HepG2 (cell line): Measurements from ENCODE around the gene SF3A2. TPM values are rescaled to one million over a fixed set of nuclear protein-coding genes. Genes with fewer than 3 reads are reported as not detected.

Experiments used
- FOSL2 ChIP-seq: sonication (generic); formaldehyde crosslinking; IDR thresholded peaks from 2 replicates; pipeline ENCODE4 v1.4.0; 2020; ENCODE audit warnings: missing genetic modification reagents
- FOXK1 ChIP-seq: sonication (generic); formaldehyde crosslinking; IDR thresholded peaks from 2 replicates; pipeline ENCODE4 v1.4.0; 2020; ENCODE audit warnings: low read depth, missing genetic modification reagents, borderline replicate concordance
- GATAD2A ChIP-seq: IDR thresholded peaks from 2 replicates; pipeline ENCODE4 v1.6.1; 2016
- MATR3 ChIP-seq: sonication (generic); formaldehyde crosslinking; IDR thresholded peaks from 2 replicates; pipeline ENCODE4 v1.4.0; 2020; ENCODE audit warnings: missing genetic modification reagents
- RAD51 ChIP-seq: fragments of 450-650 bp; IDR thresholded peaks from 2 replicates; pipeline ENCODE4 v1.6.1; 2016; ENCODE audit warnings: borderline replicate concordance
- RELA ChIP-seq: sonication (generic); formaldehyde crosslinking; IDR thresholded peaks from 2 replicates; pipeline ENCODE4 v1.4.0; 2020; ENCODE audit warnings: missing genetic modification reagents
- RFX1 ChIP-seq: fragments of 450-650 bp; IDR thresholded peaks from 2 replicates; pipeline ENCODE4 v1.6.1; 2017
- SRSF1 ChIP-seq: fragments of 200-400 bp; formaldehyde crosslinking; optimal IDR thresholded peaks from 2 replicates; pipeline ENCODE3; 2017; ENCODE audit warnings: mild to moderate bottlenecking, low read depth, low read length, moderate library complexity
- ZNF121 ChIP-seq: sonication (generic); formaldehyde crosslinking; IDR thresholded peaks from 2 replicates; pipeline ENCODE4 v1.5.0; 2020; ENCODE audit warnings: mild to moderate bottlenecking, missing genetic modification reagents
- ZNF350 ChIP-seq: sonication (generic); formaldehyde crosslinking; IDR thresholded peaks from 2 replicates; pipeline ENCODE4 v1.4.0; 2020; ENCODE audit warnings: mild to moderate bottlenecking, low read depth, missing genetic modification reagents, borderline replicate concordance
- ZSCAN9 ChIP-seq: IDR thresholded peaks from 2 replicates; pipeline ENCODE4 v1.6.1; 2016; ENCODE audit warnings: borderline replicate concordance
- polyA plus RNA-seq, 8 experiments: library from polyadenylated mRNA; depleted of rRNA in 3 of 8; stranded (reverse) in 7 of 8; unstranded in 1 of 8; fragments of >200 nt; fragmentation: Illumina TruSeq in 4 of 8; extraction: Trizol in 4 of 8; gene quantifications; 2 replicates each; pipeline versions ENCODE4 v1.2.1 to v1.2.3, GENCODE V29; 2011 to 2016; ENCODE audit warnings: low read depth in 4 of 8, missing spikeins in 1 of 8, mixed read lengths in 1 of 8; ENCODE audit not compliant: insufficient read depth in 1 of 8
- total RNA-seq, 5 experiments: library from RNA; depleted of rRNA; stranded (reverse); fragments of >200 nt; fragmentation: Illumina TruSeq; extraction: Trizol; gene quantifications; 2 replicates each; pipeline ENCODE4 v1.2.3, GENCODE V29; 2016; ENCODE audit warnings: low read depth in 1 of 5
- TF ChIP-seq, protein P1 (sequence below): sonication (generic); formaldehyde crosslinking; IDR thresholded peaks from 2 replicates; pipeline ENCODE4 v1.4.0; 2020; ENCODE audit warnings: mild to moderate bottlenecking, missing genetic modification reagents
- TF ChIP-seq, protein P2 (sequence below): sonication (generic); formaldehyde crosslinking; IDR thresholded peaks from 2 replicates; pipeline ENCODE4 v1.4.0; 2020; ENCODE audit warnings: missing genetic modification reagents, borderline replicate concordance
- TF ChIP-seq, protein P3 (sequence below): sonication (generic); formaldehyde crosslinking; IDR thresholded peaks from 2 replicates; pipeline ENCODE4 v1.8.0; 2022; ENCODE audit warnings: missing genetic modification reagents, low read depth, mild to moderate bottlenecking, borderline replicate concordance
- TF ChIP-seq, protein P4 (sequence below), 2 experiments: fragments of 450-650 bp in 1 of 2; sonication (generic) in 1 of 2; formaldehyde crosslinking; IDR thresholded peaks; 2 replicates each; pipeline versions ENCODE4 v1.5.0 to v1.8.0; 2020 to 2022; ENCODE audit warnings: mild to moderate bottlenecking in 1 of 2, missing genetic modification reagents in 1 of 2
- TF ChIP-seq, protein P5 (sequence below): sonication (generic); formaldehyde crosslinking; IDR thresholded peaks from 2 replicates; pipeline ENCODE4 v1.4.0; 2020; ENCODE audit warnings: missing genetic modification reagents
- TF ChIP-seq, protein P6 (sequence below): sonication (generic); formaldehyde crosslinking; IDR thresholded peaks from 2 replicates; pipeline ENCODE4 v1.9.0; 2021; ENCODE audit warnings: missing genetic modification reagents, borderline replicate concordance

The SF3A2 gene
- total and polyA plus RNA-seq, 2 of the 13 experiments (the other 11 are each of a cell fraction or from before 2014, with no cell fraction given): 8.6 to 8.8 TPM

DNA sequence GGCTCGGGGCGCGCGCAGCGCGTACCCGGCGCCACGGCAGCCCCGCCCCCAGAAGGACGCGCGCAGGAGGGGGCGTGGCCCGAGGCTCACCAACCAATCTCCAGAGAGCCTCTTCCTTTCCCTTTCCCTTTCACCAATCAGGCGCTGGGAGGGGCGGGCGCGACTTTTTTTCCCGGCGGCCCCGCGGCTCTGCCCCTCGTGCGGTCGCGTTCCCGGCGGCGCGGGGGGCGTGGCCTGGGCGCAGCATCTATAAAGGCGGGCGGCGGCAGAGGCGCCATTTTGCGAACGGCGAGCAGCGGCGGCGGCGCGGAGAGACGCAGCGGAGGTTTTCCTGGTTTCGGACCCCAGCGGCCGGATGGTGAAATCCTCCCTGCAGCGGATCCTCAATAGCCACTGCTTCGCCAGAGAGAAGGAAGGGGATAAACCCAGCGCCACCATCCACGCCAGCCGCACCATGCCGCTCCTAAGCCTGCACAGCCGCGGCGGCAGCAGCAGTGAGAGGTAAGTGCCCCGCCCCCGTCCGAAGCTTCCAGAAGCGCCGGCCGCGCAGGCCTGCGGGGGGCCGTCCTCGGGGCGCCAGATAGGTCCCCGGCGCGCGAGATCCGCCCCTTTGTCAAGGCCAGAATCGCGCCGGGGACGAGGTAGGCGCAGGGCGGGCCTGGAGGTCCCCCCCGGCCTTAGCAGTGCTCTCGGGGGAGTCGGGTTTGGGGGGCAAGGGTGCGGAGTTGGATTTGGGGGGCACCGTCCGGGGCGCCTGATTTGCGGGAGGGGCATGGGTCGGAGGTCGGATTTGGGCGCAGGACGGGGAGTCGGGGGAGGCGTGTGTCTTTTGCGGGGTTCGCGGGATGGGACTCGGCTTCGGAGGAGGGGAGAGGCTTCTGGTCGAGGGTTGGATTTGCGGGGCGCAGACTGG lies 32.9 kb downstream of the SF3A2 start (continued):
- TF ChIP-seq, protein P1, sequence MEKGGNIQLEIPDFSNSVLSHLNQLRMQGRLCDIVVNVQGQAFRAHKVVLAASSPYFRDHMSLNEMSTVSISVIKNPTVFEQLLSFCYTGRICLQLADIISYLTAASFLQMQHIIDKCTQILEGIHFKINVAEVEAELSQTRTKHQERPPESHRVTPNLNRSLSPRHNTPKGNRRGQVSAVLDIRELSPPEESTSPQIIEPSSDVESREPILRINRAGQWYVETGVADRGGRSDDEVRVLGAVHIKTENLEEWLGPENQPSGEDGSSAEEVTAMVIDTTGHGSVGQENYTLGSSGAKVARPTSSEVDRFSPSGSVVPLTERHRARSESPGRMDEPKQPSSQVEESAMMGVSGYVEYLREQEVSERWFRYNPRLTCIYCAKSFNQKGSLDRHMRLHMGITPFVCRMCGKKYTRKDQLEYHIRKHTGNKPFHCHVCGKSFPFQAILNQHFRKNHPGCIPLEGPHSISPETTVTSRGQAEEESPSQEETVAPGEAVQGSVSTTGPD (CRISPR knock-in tag): no peak
- TF ChIP-seq, protein P2, sequence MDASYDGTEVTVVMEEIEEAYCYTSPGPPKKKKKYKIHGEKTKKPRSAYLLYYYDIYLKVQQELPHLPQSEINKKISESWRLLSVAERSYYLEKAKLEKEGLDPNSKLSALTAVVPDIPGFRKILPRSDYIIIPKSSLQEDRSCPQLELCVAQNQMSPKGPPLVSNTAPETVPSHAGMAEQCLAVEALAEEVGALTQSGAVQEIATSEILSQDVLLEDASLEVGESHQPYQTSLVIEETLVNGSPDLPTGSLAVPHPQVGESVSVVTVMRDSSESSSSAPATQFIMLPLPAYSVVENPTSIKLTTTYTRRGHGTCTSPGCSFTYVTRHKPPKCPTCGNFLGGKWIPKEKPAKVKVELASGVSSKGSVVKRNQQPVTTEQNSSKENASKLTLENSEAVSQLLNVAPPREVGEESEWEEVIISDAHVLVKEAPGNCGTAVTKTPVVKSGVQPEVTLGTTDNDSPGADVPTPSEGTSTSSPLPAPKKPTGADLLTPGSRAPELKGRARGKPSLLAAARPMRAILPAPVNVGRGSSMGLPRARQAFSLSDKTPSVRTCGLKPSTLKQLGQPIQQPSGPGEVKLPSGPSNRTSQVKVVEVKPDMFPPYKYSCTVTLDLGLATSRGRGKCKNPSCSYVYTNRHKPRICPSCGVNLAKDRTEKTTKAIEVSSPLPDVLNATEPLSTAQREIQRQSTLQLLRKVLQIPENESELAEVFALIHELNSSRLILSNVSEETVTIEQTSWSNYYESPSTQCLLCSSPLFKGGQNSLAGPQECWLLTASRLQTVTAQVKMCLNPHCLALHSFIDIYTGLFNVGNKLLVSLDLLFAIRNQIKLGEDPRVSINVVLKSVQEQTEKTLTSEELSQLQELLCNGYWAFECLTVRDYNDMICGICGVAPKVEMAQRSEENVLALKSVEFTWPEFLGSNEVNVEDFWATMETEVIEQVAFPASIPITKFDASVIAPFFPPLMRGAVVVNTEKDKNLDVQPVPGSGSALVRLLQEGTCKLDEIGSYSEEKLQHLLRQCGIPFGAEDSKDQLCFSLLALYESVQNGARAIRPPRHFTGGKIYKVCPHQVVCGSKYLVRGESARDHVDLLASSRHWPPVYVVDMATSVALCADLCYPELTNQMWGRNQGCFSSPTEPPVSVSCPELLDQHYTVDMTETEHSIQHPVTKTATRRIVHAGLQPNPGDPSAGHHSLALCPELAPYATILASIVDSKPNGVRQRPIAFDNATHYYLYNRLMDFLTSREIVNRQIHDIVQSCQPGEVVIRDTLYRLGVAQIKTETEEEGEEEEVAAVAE (CRISPR knock-in tag): no peak
- TF ChIP-seq RELA (CRISPR knock-in tag) (no peak), RFX1 (no peak), ZSCAN9 (peak; percentile 93), ZNF121 (CRISPR knock-in tag) (no peak), MATR3 (CRISPR knock-in tag) (no peak), GATAD2A (no peak), RAD51 (no peak), FOSL2 (no peak), ZNF350 (CRISPR knock-in tag) (peak; percentile 39; the same call in 1 of the 2 replicates), FOXK1 (CRISPR knock-in tag) (peak; percentile 68; the same call in 1 of the 2 replicates), SRSF1 (peak; percentile 91)
- TF ChIP-seq, protein P3, sequence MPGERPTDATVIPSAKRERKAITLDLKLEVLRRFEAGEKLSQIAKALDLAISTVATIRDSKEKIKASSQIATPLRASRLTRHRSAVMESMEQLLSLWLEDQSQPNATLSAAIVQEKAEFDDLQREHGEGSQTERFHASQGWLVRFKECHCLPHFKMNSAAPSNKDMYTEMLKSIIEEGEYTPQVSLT: no peak
- TF ChIP-seq, protein P4, sequence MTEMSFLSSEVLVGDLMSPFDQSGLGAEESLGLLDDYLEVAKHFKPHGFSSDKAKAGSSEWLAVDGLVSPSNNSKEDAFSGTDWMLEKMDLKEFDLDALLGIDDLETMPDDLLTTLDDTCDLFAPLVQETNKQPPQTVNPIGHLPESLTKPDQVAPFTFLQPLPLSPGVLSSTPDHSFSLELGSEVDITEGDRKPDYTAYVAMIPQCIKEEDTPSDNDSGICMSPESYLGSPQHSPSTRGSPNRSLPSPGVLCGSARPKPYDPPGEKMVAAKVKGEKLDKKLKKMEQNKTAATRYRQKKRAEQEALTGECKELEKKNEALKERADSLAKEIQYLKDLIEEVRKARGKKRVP (CRISPR knock-in tag; IDR thresholded peaks at IDR 0.05): peak in 1 of 2 experiments; percentile 64; a peak in 2 of 4 replicates
- TF ChIP-seq, protein P5, sequence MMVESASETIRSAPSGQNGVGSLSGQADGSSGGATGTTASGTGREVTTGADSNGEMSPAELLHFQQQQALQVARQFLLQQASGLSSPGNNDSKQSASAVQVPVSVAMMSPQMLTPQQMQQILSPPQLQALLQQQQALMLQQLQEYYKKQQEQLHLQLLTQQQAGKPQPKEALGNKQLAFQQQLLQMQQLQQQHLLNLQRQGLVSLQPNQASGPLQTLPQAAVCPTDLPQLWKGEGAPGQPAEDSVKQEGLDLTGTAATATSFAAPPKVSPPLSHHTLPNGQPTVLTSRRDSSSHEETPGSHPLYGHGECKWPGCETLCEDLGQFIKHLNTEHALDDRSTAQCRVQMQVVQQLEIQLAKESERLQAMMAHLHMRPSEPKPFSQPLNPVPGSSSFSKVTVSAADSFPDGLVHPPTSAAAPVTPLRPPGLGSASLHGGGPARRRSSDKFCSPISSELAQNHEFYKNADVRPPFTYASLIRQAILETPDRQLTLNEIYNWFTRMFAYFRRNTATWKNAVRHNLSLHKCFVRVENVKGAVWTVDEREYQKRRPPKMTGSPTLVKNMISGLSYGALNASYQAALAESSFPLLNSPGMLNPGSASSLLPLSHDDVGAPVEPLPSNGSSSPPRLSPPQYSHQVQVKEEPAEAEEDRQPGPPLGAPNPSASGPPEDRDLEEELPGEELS (CRISPR knock-in tag): peak; percentile 16; the same call in 1 of the 2 replicates
- TF ChIP-seq, protein P6, sequence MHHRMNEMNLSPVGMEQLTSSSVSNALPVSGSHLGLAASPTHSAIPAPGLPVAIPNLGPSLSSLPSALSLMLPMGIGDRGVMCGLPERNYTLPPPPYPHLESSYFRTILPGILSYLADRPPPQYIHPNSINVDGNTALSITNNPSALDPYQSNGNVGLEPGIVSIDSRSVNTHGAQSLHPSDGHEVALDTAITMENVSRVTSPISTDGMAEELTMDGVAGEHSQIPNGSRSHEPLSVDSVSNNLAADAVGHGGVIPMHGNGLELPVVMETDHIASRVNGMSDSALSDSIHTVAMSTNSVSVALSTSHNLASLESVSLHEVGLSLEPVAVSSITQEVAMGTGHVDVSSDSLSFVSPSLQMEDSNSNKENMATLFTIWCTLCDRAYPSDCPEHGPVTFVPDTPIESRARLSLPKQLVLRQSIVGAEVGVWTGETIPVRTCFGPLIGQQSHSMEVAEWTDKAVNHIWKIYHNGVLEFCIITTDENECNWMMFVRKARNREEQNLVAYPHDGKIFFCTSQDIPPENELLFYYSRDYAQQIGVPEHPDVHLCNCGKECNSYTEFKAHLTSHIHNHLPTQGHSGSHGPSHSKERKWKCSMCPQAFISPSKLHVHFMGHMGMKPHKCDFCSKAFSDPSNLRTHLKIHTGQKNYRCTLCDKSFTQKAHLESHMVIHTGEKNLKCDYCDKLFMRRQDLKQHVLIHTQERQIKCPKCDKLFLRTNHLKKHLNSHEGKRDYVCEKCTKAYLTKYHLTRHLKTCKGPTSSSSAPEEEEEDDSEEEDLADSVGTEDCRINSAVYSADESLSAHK (CRISPR knock-in tag): no peak
